AML-193 (cell line): ENCODE data around the gene MCAT.
"Not testable (repeated sequence)": the region's sequence is repeated elsewhere in the genome, so short reads cannot be mapped to it uniquely, and the experiment has no call there.

Experiments
- DNase-seq, 2 experiments: peaks; one replicate each; lab custom pipeline; 2025; lab: John Stamatoyannopoulos, UW

The MCAT gene

GRCh38 chr22:43127166-43127908 lies 15.9 kb downstream of the MCAT start:
- DNase-seq: no peak

DNA sequence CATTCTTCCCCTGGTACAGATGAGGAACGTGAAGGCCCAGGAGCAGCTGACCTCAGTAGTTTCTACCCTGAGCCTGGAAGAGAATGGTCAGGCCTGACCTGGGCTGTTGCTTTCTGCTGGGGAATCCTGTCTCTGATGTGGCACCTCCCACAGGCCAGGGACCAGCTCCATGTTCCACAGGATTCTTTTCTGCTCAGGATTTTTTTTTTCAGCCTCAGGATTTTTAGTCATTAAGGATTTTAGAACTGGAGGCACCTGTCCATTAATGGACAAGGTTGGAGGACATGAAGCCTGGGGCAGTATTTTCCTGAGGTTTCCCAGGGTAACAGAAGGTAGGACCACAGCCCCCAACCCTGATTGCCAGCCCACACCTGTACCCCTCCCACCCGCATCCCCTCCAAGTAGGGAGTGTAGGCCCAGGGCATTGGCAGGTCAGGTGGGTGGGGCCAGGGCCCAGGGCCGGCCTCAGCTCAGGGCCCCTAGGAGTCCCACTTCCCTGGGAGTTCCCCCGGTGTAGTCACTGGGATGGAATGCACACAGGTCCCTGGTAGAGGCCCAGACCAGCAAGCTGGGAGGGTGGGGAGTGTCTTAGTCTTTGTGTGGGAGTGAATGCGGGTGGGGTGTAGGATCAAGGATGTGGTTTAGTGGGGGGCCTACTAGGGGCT lies 16.6 kb downstream of the MCAT start:
- DNase-seq: no peak

GRCh38 chr22:43118953-43119458 lies 24.2 kb downstream of the MCAT start:
- no peak for DNase-seq

- no peak for DNase-seq
Observed at GRCh38 chr22:43118024-43118849, 25.0 kb downstream of the MCAT start.

- no peak for DNase-seq
Observed at GRCh38 chr22:43116932-43117331, 26.3 kb downstream of the MCAT start.

- no peak for DNase-seq
Observed at GRCh38 chr22:43114958-43115357, 28.2 kb downstream of the MCAT start.

- DNase-seq: no peak
Observed at GRCh38 chr22:43113526-43114251, 29.5 kb downstream of the MCAT start.

DNA sequence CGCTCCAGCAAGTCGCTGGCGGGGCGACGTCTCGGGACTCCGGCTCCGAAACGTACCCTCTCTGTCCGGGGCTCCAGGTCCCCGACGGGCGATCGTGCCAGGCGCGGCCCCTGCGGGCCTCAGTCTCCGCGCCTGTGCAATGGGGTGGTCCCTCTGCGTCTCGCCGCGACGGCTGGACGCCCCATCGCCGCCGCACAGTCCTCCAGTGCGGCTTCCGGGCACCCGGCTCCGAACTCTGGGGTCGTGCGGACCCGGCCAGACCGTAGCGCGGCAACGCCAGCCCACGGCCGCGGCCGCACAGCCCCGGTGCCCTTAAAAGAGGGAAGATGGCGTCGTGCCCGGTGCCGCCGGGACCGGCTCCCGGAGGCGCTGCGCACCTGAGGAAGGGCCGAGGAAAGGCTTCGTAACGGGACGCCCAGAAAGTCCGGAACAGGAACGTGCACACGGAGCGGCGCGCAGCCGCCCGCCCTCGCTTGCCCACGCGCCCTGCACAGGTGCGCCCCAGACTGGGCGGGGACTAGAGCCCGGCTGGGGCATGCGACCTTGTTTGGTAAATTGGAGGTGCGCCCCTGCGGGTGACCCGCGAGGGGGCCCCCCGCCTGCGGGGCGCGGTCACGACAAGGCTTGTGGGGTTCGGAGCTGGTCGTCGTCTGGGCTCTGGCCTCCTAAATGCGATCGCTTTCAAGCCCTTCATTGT lies 32.1 kb downstream of the MCAT start:
- no peak for DNase-seq

- DNase-seq: no peak
Observed at GRCh38 chr22:43110444-43110926, 32.7 kb downstream of the MCAT start, which contains the start of gene BIK. BIK (plus strand) TSS chr22:43110750; CDS start chr22:43124023, 13,273 bp downstream.

DNA sequence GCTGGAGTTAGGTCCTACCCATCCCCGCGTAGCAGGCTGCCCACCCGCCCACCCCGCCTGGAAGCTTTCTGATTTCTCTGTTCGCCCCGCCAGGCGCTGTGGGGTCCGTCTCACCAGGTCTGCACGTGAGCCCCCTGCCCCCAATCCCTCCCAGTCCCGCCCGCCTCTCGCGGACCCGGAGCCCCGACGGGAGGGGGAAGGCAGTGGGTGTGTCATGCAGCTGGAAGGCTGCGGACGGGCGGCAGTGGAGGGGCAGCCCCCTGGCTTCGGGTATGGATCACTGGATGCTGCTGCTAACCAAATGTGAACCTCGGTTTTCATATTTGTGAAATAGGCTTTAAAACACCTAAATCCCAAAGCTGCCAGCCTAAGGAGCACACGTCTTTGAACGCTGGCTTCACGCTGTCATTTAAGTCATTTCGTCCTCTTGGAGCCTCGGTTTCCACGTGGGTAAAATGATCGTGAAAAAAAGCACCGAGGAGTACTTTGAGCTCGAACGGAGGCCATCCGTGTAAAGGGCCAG lies 33.2 kb downstream of the MCAT start:
- no peak for DNase-seq

- DNase-seq: no peak
Observed at GRCh38 chr22:43109511-43109910, 33.7 kb downstream of the MCAT start.

DNA sequence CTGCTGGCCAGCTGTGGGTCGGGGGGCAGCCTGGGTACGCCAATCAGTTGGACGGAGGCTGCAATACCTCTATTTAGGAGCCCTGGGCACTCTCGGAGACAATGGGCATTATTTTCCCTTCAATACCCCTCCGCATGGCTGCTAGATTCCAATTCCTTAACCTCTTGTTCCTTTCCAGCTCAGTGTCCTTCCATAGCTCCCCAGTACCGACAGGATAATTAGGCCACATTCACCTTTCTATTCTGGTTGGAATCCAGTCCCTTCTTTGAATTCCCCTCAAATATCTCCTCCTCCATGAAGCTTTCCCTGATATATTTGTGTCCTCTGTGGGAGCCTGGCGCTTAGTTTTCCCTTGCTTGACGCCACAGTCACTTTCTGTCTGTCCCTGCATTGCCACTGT lies 36.9 kb downstream of the MCAT start:
- no peak for DNase-seq

DNA sequence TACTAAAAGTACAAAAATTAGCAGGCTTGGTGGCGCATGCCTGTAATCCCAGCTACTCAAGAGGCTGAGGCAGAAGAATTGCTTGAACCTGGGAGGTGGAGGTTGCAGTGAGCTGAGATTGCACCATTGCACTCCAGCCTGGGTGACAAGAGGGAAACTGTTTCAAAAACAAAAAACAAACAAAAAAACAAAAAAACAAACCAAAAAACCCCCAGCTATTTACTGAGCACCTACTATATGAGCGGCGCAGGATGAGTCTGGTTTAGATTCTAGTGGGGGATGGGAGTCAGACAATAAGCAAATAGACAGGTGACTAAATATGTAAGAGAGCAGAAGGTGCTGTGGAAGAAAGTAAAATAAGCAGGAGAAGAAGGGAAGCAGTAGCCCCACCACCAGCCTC lies 38.2 kb downstream of the MCAT start:
- DNase-seq: not testable (repeated sequence)

GRCh38 chr22:43104056-43104625 lies 39.1 kb downstream of the MCAT start:
- not testable (repeated sequence) for DNase-seq

DNA sequence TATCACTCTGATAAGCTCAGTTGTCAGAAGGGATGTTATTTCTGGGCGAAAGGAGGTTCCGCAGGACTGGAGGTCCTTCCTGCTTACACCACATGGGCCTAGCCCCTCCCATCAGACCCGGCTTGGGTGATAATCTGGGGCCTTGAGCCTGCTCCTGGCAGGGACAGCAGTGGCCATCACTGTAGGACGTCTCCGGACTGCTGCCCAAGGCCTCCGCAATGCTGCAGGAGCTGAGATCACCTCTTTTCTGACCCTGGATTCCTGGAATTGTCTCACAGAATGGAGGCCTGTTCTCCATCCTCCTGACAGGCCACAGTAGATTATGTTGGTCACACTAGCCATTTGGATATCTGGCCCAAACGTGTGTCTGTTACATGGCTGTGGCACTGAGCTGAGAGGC lies 41.9 kb downstream of the MCAT start:
- no peak for DNase-seq

GRCh38 chr22:43100225-43100624 lies 43.0 kb downstream of the MCAT start:
- DNase-seq: no peak

DNA sequence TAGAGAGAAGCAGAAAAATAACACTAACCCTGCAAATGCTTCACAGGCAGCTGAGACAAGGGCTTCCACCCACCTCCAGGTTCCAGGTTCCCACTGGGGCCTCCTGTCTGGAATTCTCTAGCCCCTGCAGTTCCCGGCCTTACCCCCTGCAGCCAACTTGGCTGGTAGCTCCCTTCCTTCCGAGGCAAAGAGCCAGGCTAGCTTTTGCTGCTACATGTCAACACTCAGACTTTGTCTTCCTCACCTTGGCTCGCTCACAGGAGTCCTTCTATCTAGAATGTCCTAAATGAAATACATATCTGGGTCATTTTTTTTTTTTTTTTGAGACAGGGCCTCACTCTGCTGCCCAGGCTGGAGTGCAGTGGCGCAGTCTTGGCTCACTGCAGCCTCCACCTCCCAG lies 44.1 kb downstream of the MCAT start:
- DNase-seq: no peak

- no peak for DNase-seq
Observed at GRCh38 chr22:43098356-43098755, 44.8 kb downstream of the MCAT start.

DNA sequence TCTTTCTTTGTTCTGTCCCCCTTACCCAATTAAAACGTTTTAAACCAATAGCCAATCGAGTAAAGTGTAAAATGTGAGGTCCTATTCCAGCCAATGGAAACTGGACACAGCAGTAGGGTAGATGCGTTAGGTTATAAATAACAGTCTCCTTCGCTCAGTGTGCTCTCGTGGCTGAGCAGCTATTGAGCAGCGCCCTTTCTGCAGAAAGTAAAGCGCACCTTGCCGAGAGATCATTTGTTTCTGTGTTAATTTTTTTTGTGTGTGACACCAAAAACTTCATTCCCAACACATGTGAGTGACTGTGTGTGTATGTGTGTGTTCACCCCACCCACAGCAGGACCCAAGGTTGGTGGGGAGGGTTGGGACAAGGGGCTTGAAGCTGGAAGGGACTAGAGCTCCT lies 46.8 kb downstream of the MCAT start:
- no peak for DNase-seq

DNA sequence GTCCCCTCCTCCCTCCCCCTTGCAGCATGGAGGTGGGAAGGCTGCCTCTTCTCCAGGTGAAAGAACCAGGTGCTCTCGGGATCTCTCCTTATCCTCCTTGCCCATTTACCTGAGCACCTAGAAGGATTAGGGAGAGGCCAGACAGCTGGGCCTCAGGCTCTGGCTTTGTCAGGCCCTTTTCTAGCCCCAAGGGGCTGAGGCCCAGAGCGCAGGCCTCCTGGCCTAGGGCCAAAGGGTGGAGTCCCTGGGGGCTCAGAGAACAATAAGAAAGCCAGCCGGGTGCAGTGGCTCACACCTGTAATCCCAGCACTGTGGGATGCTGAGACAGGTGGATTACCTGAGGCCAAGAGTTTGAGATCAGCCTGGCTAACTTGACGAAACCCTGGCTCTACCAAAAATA lies 48.6 kb downstream of the MCAT start:
- no peak for DNase-seq
